Myometrial cell (primary cell): ENCODE measurements around the gene PFKL. TPM values are rescaled to one million over a fixed set of nuclear protein-coding genes. Genes with fewer than 3 reads are reported as not detected.

ENCODE experiments used
- total RNA-seq: library from RNA; depleted of rRNA; stranded (reverse); fragments of >200 nt; gene quantifications from 2 replicates; pipeline ENCODE4 v1.2.3, GENCODE V29; 2015

PFKL gene
- total RNA-seq, result 152 and 159 TPM in 2 replicates

GRCh38 chr21:44299458-44300261, at the start of gene PFKL:
TSS of gene PFKL (plus strand) at chr21:44300053. CDS start at chr21:44300106, 53 bp downstream.

DNA sequence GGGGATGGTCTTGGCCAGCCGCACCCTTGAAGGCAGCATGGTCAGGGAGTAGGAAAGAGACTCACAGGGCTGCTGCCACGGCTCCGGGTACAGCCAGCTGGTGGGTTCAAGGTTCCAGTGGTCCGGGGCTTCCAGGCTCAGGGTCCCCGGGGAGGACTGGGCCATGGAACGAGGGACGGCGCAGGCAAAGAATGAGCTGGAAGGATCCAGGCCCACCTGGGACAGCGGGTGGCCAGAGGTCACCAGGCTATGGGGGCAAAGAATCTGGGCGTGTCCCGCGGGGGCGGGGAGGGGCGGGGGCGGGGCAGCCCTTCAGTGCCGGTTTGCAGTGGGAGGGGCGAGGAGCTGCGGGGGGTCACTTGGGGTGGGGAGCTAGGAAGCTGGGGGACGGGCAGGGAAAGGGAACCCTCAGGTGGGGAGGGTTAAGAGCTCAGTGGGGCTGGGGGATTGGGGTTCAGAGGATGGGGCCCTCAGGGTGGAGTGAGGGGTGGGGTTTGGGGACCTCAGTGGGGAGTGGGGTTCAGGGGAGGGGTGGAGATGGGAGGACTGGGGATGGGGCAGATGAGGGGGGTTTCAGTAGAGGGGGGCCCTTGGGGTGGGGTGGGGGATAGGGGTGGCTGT, 38.1 kb upstream of the PFKL start, which contains the start of gene DNMT3L:
Gene DNMT3L, minus strand, starts transcription at position 223 of the 621 bp plus-strand sequence. CDS start 638 bp downstream, outside the sequence.

DNA sequence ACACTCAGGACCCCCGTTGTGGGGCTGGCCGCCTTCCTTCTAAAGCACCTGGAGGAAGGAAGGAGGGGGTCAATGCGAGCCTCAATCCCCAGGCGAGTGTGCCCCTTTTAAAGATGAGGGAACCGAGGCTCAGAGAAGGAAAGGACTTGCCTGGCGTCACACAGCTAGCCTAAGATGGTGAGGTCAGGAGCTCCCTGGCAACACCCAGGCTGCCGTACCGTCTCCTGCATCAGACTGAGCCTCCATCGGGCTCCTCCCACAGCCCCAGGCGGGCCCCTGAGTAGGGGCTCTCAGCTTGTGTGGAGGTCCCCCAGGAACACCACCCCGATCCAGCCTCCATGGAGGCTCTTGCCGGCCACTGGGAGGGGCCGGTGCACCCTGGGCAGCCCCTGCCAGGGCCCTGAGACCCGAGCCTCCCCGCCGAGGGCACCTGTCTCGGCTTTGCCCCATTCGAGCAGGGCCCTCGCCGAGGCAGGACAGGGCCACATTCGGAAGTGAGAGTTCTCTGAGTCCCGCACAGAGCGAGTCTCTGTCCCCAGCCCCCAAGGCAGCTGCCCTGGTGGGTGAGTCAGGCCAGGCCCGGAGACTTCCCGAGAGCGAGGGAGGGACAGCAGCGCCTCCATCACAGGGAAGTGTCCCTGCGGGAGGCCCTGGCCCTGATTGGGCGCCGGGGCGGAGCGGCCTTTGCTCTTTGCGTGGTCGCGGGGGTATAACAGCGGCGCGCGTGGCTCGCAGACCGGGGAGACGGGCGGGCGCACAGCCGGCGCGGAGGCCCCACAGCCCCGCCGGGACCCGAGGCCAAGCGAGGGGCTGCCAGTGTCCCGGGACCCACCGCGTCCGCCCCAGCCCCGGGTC, 14.5 kb upstream of the PFKL start, which contains the start of gene AIRE:
Gene AIRE, plus strand, starts transcription at position 739 of the 855 bp plus-strand sequence. CDS start 131 bp downstream, outside the sequence.

DNA sequence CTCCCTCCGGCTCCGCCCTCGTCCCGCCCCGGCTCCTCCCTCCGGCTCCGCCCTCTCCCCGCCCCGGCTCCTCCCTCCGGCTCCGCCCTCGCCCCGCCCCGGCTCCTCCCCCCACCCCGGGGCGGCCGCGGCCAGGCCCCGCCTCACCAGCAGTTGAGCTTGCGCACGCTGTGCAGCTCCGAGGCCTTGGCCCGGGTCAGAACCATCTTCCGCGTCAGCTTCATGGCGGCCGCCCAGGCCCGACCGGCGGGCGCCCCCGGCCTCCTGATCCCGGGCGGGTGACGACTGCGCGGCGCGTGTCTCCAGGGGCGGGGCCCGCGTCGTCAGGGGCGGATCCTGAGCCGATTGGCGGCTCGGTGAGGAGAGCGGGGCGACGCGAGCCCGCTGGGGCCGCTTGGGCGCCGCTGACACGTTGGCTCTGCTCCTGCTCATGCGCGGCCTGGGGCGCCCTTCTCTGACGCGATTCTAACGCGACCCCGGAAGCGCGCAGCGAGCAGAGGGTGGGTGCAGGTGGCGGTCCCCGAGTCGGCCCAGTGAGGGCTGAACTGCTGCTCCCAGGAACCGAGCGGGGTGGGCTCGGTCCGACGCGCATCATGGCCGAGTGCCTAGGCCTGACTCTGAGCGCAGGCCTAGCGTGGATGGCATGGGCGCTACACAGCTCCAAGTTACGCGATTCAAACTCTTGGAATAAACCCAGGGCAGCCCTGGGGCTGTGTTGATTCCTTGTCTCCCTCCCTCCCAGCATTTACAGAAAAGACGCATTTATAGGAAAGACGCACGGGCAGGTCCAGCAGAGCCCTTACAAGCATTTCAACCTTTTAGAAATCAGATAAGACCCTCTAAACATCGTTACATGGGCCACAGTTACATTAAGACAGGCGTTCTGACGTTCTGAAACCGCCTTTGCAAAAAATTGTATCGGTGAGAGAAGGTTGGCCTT, 39.4 kb downstream of the PFKL start, which contains the start of gene CFAP410:
Gene CFAP410, minus strand, starts transcription at position 420 of the 940 bp plus-strand sequence. Its CDS starts 196 bp downstream, at position 224.

DNA sequence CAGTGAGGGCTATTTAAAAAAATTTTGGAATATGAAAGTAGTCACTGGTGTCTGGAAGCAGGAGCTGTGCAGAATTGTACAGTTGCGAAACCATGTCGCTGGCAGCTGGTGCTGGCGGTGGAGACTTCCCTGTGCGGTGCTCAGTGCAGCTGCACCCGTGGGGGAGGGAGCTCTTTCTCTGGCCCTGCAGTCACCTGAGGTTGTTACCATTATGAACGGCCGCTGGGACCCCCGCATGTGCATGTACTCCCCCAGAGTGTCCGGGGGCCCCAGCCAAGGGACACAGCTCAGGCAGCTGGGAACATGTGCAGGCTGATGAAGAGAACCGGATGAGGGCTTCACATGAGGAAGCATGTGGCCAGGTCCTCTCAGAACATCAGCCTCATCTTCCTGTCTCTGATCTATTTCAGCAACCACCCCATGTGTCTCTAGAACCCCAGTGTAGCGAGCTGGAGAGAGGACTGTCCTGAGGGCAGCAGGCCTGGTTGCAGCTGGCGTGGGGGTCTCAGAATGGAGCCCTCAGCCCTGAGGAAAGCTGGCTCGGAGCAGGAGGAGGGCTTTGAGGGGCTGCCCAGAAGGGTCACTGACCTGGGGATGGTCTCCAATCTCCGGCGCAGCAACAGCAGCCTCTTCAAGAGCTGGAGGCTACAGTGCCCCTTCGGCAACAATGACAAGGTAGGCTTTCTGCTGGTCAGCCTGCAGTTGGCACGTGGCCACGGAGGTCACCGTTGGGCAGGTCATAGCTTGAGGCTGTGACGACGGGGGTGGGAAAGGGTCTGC, 53.5 kb downstream of the PFKL start, which contains the start of gene TRPM2:
Gene TRPM2, plus strand, starts transcription at position 431 of the 780 bp plus-strand sequence. Its CDS starts 80 bp downstream, at position 511.

Other genes starting within 250 kb of the PFKL start
- 16.7 and 21.3 TPM in 2 replicates for gene PWP2, start 192.7 kb upstream of the PFKL start, total RNA-seq
- gene GATD3, start 166.4 kb upstream of the PFKL start, total RNA-seq, result 22.9 and 25.4 TPM in 2 replicates
- not detected in 2 replicates for gene ICOSLG, start 59.1 kb upstream of the PFKL start, total RNA-seq
- not detected in 2 replicates for gene DNMT3L, start 38.2 kb upstream of the PFKL start, total RNA-seq
- not detected in 2 replicates for gene AIRE, start 14.2 kb upstream of the PFKL start, total RNA-seq
- 17.0 and 18.3 TPM in 2 replicates for gene CFAP410, start 39.3 kb downstream of the PFKL start, total RNA-seq
- not detected in 2 replicates for gene TRPM2, start 53.6 kb downstream of the PFKL start, total RNA-seq
- 0.18 and 0.29 TPM in 2 replicates for gene LRRC3, start 155.5 kb downstream of the PFKL start, total RNA-seq
- gene KRTAP10-1, start 240.1 kb downstream of the PFKL start, total RNA-seq, result not detected in 2 replicates